Activated CD4-positive, alpha-beta T cell treated with anti-CD3 and anti-CD28 coated beads, Interleukin-2, Interleukin-6, amounts not matched to agents 100 ng/mL and 50 ng/mL, durations not matched to agents 16 hours and 8 hours (primary cell): ENCODE data around the gene PDE4C.
A peak's percentile ranks its signal among the peaks of the same experiment; 100 is the strongest.

ENCODE experiments used
- DNase-seq: peaks from one replicate; pipeline ENCODE4 v3.0.0-alpha.2; 2020

Gene PDE4C

DNA sequence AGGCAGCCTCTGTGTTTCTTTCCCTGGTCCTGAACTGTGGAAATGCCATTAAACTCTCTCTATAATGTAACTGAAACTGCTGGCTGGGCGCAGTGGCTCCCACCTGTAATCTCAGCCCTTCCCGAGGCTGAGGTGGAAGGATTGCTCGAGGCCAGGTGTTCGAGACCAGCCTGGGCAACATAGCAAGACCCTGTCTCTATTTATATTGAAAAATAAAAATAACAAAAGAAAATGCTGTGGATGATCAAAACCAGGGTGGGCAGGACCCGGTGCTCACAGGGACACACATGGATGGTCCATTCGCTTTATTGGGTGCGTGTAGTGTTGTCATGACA, 29.8 kb downstream of the PDE4C start:
- DNase-seq = no peak

DNA sequence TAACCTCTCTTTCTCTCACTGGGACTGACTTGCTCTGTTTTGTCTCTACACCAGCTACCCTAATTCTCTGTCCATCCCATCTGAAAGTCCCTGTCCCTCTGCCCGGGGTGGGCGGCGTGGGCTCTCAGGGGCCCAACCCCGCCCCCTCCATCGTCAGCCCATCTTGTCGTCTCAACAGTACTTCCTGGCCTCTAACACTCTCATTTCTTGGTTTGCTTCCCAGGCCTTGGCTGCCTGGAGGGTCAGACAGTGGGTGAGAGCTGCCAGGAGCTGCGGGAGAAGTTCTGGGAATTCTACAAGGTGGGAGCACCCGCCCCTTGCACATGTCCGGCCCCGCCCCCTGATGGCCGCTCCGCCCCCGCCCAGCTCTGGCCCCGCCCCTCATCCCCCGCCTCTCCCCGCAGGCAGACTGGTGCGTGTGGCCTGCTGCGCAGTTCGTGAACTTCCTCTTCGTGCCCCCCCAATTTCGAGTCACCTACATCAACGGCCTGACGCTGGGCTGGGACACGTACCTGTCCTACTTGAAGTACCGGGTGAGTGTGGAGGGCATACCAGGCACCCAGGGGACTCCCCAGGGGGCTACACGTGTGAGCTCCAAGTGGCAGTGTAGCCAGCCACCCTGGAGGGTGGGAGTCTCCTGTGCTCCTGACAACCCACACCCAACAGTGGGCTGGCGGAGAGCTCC, 31.5 kb downstream of the PDE4C start:
- DNase-seq = peak; percentile 37

DNA sequence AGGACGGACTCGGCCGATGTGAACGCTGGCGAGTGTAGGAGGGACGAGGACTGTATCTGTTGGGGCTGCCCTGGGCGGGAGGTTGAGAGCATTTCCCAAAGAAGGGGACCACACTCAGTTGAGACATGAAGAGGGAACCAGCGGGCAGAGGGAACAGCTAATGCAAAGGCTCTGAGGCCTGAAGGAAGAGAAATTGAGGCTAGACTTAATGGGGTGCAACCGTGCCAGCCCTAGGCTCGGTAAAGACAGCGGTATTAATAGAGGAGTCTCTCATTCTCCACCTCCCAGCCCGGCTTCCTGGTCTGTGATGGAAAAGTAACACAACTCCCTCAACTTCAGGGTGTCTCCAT, 32.1 kb downstream of the PDE4C start:
- no peak for DNase-seq

- DNase-seq = no peak
These were observed 32.7 kb downstream of the PDE4C start for GRCh38 chr19:18193388-18194180.

DNA sequence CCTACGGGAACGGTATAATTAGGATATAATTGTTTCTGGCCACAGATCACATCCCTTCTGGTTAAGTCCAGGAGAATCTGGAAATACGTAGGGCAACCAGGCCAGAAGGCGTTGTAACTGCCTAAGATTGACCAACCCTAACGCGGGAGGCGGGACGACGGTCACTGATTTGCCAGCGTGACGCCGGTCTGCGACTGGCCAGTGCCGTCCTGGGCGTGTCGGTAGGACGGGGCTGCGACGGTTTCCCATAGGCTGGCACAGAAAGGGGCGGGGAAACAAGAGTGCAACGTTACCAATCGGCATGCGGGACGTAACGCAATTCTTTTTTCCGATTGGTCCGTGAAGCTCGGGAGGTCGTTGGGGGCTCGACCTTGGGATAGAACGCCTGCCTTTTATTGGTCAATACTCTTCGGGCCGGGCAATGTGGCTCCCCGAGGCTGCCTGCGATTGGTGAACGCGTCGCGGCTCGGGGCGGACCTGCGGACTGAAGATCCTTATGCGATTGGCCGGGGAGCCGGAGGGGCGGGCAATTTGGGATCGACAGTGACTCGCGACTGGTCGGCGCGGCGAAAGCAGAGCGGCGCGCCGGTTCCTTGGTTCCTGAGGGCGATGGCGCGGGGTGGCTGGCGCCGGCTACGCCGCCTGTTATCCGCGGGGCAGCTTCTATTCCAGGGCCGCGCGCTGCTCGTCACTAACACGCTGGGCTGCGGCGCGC, 33.4 kb downstream of the PDE4C start, which contains the start of gene MPV17L2:
TSS of gene MPV17L2 (plus strand) at position 546 of the 715 bp plus-strand sequence. CDS start at position 610, 64 bp downstream.
- peak; percentile 100 for DNase-seq

DNA sequence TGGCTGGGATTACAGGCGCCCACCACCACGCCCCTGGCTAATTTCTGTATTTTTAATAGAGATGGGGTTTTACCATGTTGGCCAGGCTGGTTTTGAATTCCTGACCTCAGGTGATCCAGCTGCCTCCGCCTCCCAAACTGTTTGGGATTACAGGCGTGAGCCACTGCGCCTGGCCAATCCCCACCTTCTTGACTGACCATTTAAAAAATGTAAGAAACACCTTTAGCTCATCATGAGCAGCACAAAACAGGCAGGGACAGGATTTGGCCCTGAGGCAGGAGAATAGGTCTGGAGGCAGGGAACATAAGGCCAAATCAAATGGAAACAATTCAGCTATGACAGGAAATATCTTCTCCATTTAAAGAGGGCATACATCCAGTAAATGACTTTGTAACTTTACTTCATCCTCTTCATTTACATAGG, 34.6 kb downstream of the PDE4C start:
- no peak for DNase-seq

DNA sequence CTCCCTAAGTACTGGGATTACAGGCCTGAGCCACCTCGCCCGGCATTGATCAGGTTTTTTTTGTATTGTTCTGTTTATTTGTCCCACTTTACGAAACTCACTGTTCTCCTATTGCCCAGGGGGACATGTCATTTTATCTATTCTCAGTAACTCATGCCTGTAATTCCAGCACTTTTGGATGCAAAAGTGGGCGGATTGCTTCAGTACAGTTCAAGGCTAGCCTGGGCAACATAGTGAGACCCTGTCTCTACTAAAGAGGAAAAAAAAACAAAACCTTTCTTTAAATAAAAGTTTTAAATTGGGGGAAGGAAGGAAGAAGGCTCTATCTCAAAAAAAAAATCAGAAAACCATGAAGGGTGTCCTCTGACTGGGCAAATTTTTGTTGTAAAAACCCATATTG, 36.0 kb downstream of the PDE4C start:
- no peak for DNase-seq

GRCh38 chr19:18185538-18185937, 40.7 kb downstream of the PDE4C start:
- no peak for DNase-seq

- no peak for DNase-seq
These were observed 42.7 kb downstream of the PDE4C start for GRCh38 chr19:18183529-18183928.

DNA sequence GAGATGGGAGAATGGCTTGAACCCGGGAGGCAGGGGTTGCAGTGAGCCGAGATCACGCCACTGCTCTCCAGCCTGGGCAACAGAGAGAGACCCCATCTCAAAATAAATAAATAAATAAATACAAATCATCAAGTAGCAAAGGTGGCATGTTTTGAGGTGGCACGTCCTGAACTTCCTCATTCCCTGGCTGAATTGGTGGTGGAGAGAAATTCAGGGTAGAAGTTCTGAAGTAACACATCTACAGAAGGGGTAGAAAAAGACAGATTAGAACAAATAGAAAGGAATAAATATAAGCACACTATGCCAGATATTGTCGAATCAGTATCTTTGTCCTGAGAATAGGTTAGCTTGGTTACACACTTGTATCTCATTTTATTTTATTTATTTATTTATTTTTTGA, 46.3 kb downstream of the PDE4C start:
- DNase-seq = no peak

DNA sequence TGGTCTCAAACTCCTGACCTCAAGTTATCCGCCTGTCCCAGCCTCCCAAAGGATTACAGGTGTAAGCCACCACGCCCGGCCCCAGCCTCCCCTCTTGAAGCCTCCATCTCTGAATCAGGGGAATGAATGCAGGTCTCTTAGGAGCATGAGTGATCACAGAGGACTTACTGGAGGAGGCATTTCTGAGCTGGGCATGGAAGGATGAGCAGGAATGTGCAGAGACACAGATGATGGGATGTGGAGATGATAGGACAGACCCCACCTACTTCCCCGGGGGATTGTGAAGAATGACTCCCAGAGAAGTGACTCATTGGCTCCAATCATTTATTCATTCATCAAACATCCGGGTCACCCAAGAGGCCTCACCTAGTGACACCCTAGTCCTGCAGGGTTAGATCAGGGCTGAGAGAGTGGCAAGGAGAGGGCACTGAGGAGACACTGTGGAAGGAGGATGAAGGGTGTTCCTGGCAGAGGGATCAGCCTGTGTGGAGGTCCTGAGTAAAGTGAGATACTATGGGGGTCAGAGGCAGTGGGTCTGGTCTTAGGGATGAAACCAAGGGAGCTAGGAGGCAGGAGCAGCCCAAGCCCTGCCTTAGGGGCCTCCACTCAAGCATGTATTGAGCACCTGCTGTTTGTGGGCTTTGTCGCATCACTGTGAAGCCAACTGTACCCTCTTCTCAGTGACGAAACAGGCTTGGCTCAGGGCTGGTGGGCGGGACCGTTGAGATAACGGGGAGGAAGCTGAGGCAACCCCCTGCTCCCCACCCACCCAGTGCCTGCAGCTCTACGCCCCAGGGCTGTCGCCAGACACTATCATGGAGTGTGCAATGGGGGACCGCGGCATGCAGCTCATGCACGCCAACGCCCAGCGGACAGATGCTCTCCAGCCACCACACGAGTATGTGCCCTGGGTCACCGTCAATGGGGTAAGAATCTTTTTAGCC, 49.6 kb downstream of the PDE4C start:
- DNase-seq = no peak

GRCh38 chr19:18174983-18175382, 51.3 kb downstream of the PDE4C start:
- DNase-seq = no peak
